GM12878 (cell line): Measurements from ENCODE around the gene PLP2. TPM values are rescaled to one million over a fixed set of nuclear protein-coding genes. Genes with fewer than 3 reads are reported as not detected.

ENCODE experiments used
- ATAC-seq: fragments of 200-7000 bp; cut with Tn5 transposase; 3 replicates; pipeline ENCODE4 v1.9.1; 2020; ENCODE audit warnings: mild to moderate bottlenecking, moderate library complexity
- BruUV-seq: library from RNA; stranded (reverse); fragments of 400-500 nt; replicated peaks from 2 replicates; lab custom pipeline; 2021; lab: Mats Ljungman, UMichigan
- CTCF ChIA-PET: fragments of 300-600 bp; sonication (Branson Sonifier 250); formaldehyde crosslinking; extraction: SDS; loops from one replicate; lab custom pipeline; 2021; ENCODE audit warnings: inconsistent platforms; lab: Yijun Ruan, JAX
- POLR2A ChIA-PET: fragments of 350-600 bp; formaldehyde crosslinking; extraction: SDS; loops from one replicate; lab custom pipeline; 2021; ENCODE audit warnings: inconsistent platforms; lab: Charles Lee
- RAD21 ChIA-PET: fragments of 300-600 bp; sonication (Branson Sonifier 250); formaldehyde crosslinking; loops from one replicate; lab custom pipeline; 2023; ENCODE audit warnings: antibody characterized with exemption; ENCODE audit not compliant: unreplicated experiment; lab: Charles Lee
- SMC1A ChIA-PET: fragments of 300-600 bp; sonication (Branson Sonifier 250); formaldehyde crosslinking; loops from one replicate; lab custom pipeline; 2023; ENCODE audit not compliant: unreplicated experiment, uncharacterized antibody; lab: Charles Lee
- DNase-seq: peaks from one replicate; pipeline ENCODE4 v3.0.0-alpha.2; 2011; ENCODE audit warnings: low read depth, low spot score
- FAIRE-seq: peaks from 3 replicates; lab custom pipeline; 2011; peaks lifted over from hg19 to GRCh38; lab: Jason Lieb, UNC
- H2AFZ ChIP-seq: 2 replicates; pipeline ENCODE4 v1.6.0; 2011; ENCODE audit warnings: low read depth, low read length, control low read depth; ENCODE audit not compliant: control insufficient read depth
- H3K27ac ChIP-seq: 2 replicates; pipeline ENCODE4 v1.5.1; 2011; ENCODE audit warnings: control low read depth; ENCODE audit not compliant: control insufficient read depth, insufficient read depth
- H3K27me3 ChIP-seq, 2 experiments: replicated peaks in 1 of 2; 2 replicates each; pipeline versions ENCODE4 v1.6.0 to v1.6.1; 2011; ENCODE audit warnings: low read length in 1 of 2; ENCODE audit not compliant: control insufficient read depth in 2 of 2, insufficient read depth in 2 of 2
- H3K36me3 ChIP-seq, 2 experiments: 2 replicates each; pipeline ENCODE4 v1.5.1; 2011; ENCODE audit warnings: low read length in 1 of 2; ENCODE audit not compliant: control insufficient read depth in 2 of 2, insufficient read depth in 2 of 2
- H3K4me1 ChIP-seq: 2 replicates; pipeline ENCODE4 v1.6.1; 2011; ENCODE audit warnings: mild to moderate bottlenecking, low read length, moderate library complexity, mixed read lengths; ENCODE audit not compliant: control insufficient read depth, insufficient read depth
- H3K4me2 ChIP-seq: 2 replicates; pipeline ENCODE4 v1.6.0; 2011; ENCODE audit warnings: control low read depth; ENCODE audit not compliant: control insufficient read depth, insufficient read depth
- H3K4me3 ChIP-seq: fragments of 200-600 bp; sonication (generic); 2 replicates; pipeline ENCODE4 v1.5.1; 2016
- H3K79me2 ChIP-seq: 2 replicates; pipeline ENCODE4 v1.6.0; 2011; ENCODE audit warnings: low read length; ENCODE audit not compliant: control insufficient read depth, insufficient read depth
- H3K9ac ChIP-seq: 2 replicates; pipeline ENCODE4 v1.8.0; 2011; ENCODE audit warnings: low read length, control low read depth, mixed read lengths; ENCODE audit not compliant: control insufficient read depth, insufficient read depth
- H3K9me3 ChIP-seq: replicated peaks from 3 replicates; pipeline ENCODE4 v1.5.1; 2011; ENCODE audit warnings: mild to moderate bottlenecking, low read length; ENCODE audit not compliant: control insufficient read depth, insufficient read depth
- H4K20me1 ChIP-seq: 2 replicates; pipeline ENCODE4 v1.6.0; 2011; ENCODE audit not compliant: control insufficient read depth, insufficient read depth
- BCL3 ChIP-seq: IDR thresholded peaks from 2 replicates; pipeline ENCODE4 v1.6.1; 2011; ENCODE audit warnings: borderline replicate concordance, low read depth, mild to moderate bottlenecking, moderate library complexity, low read length; ENCODE audit not compliant: insufficient read depth, poor library complexity, severe bottlenecking
- CEBPB ChIP-seq, 2 experiments: fragments of 150-350 bp in 1 of 2; IDR thresholded peaks; 2 replicates each; pipeline ENCODE4 v1.6.1; 2012 to 2014; ENCODE audit warnings: low read depth in 2 of 2, low read length in 2 of 2, borderline replicate concordance in 1 of 2, inconsistent platforms in 1 of 2
- CREB1 ChIP-seq: IDR thresholded peaks from 2 replicates; pipeline ENCODE4 v1.6.1; 2012; ENCODE audit warnings: low read depth, mild to moderate bottlenecking, inconsistent platforms
- IRF4 ChIP-seq: IDR thresholded peaks from 2 replicates; pipeline ENCODE4 v1.6.1; 2011; ENCODE audit warnings: low read depth, low read length
- NFYA ChIP-seq: IDR thresholded peaks from 2 replicates; pipeline ENCODE4 v1.6.1; 2011; ENCODE audit warnings: low read depth, mild to moderate bottlenecking, low read length, improper control_type of control experiment, borderline replicate concordance
- NR2C2 ChIP-seq: IDR thresholded peaks from 2 replicates; pipeline ENCODE4 v1.6.1; 2011; ENCODE audit warnings: borderline replicate concordance, low read depth; ENCODE audit not compliant: control insufficient read depth, insufficient read length
- RAD51 ChIP-seq: fragments of 450-650 bp; IDR thresholded peaks from 2 replicates; pipeline ENCODE4 v1.6.1; 2016; ENCODE audit warnings: moderate library complexity, mild to moderate bottlenecking, inconsistent platforms
- RELA ChIP-seq: fragments of 450-650 bp; IDR thresholded peaks from 2 replicates; pipeline ENCODE4 v1.8.0; 2014; ENCODE audit warnings: borderline replicate concordance; ENCODE audit not compliant: partially characterized antibody
- TCF7 ChIP-seq: IDR thresholded peaks from 2 replicates; pipeline ENCODE4 v1.6.1; 2014; ENCODE audit warnings: antibody characterized with exemption, borderline replicate concordance
- WGBS: methylation state at CpG from one replicate; pipeline ENCODE4 v1.1.6; 2016; ENCODE audit warnings: low lambda C conversion rate; ENCODE audit not compliant: insufficient replicate concordance, insufficient coverage; ENCODE audit errors: missing lambda C conversion rate; 5-methylcytosine and 5-hydroxymethylcytosine counted together
- in situ Hi-C: fragments of 300-500 bp; cut with MboI; formaldehyde crosslinking; loops from 9 replicates; pipeline ENCODE4 v1.14.3; 2018; ENCODE audit warnings: mixed read lengths
- intact Hi-C: fragments of 100-400 bp; cut with micrococcal nuclease; formaldehyde crosslinking; loops from one replicate; pipeline ENCODE4 v1.14.2; 2022; ENCODE audit not compliant: unreplicated experiment
- polyA plus RNA-seq, 11 experiments: library from polyadenylated mRNA; depleted of rRNA in 4 of 11; unstranded in 6 of 11; stranded (reverse) in 5 of 11; fragments of >200 nt; fragmentation: Nextera tagmentation in 4 of 11; fragmentation: Illumina TruSeq in 1 of 11; extraction: Ambion mirVana in 4 of 11; extraction: Trizol in 1 of 11; gene quantifications; 1 replicate in 1 of 11; 2 replicates in 10 of 11; pipeline versions ENCODE4 v1.2.1 to v1.2.3, GENCODE V29; 2011 to 2016; ENCODE audit warnings: inconsistent platforms in 2 of 11, missing spikeins in 2 of 11, low read depth in 1 of 11
- total RNA-seq, 4 experiments: library from RNA; depleted of rRNA in 3 of 4; stranded (reverse); fragments of >200 nt in 3 of 4; fragmentation: Illumina TruSeq in 1 of 4; extraction: Trizol in 1 of 4; gene quantifications; 2 replicates each; pipeline versions ENCODE4 v1.2.1 to v1.2.3, GENCODE V29; 2013 to 2021
- TF ChIP-seq, protein P1 (sequence below): IDR thresholded peaks from 2 replicates; pipeline ENCODE4 v1.6.1; 2012; ENCODE audit warnings: mild to moderate bottlenecking, low read depth, low read length
- TF ChIP-seq, protein P2 (sequence below): IDR thresholded peaks from 2 replicates; pipeline ENCODE4 v1.6.1; 2011; ENCODE audit warnings: low read depth, low read length, improper control_type of control experiment, borderline replicate concordance

PLP2 gene
- total and polyA plus RNA-seq, 10 of the 15 experiments (the other 5 are each of a cell fraction or from before 2014, with no cell fraction given) = 56.6 to 177 (median 99.3) TPM

DNA sequence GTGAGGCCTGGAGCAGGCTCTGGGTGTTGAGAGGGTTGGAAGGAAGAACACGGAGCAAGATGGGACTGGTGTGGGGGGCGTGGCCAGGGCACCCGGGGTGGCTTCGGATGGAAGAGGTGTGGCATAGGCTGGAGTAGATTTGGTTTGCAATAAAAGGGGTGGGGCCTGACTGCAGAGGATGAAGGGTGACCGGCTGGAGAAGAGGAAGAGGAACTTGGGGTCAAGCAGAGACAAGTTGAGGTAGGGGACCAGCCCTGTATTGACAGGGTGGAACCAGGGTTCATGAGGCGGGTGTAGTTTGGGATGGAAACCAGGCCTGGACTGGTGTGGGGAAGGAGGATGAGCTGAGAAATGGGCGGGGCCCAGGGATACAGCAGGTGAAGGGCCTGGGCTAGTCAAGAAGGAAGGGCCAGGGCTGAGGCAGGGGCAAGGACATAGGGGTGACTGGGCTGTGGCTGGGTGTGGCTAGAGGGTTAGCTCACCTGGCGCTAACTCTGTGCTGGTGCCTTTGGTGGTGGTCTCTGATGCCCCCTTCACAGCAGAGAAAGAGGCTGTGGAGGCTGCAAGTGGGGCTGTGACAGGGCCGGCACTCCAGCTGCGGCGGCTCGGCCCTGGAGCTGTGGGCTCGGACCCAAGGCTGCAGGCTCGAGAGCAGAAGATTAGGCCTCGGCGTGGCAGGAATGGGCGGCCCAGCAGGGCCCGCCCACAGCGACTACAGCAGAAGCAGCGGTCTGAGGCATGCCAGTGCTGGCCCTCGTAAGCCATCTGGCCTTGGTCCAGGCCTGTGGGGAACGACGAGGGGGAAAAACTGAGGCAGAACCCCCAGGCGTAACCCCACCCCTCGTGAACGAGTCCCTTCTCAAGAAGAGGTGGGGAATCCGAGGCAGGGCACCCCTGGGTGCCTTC, 5.0 kb downstream of the PLP2 start:
- no peak overlapping the region for H3K9ac ChIP-seq
- H3K4me3 ChIP-seq = no peak overlapping the region
- H3K36me3 ChIP-seq = no peaks in the 10 kb centered on the region; a peak in 3 of 4 replicates
- H3K4me1 ChIP-seq = peaks cover 5% of the 10 kb centered on the region; the same call in 1 of the 2 replicates
- ChIA-PET SMC1A (no interaction called here), CTCF (interaction anchor here (1.0 to 1.1 kb wide), 2 partner anchors 8 to 21 kb away, joined by 3 to 4 read pairs; no protein-coding TSS in a partner anchor), RAD21 (interaction anchor here (1.0 kb wide), 1 partner anchor 34 kb away, joined by 4 read pairs; no protein-coding TSS in a partner anchor), POLR2A (interaction anchor here (0.6 to 0.9 kb wide), 2 partner anchors 9 to 1832 kb away, joined by 3 read pairs; no protein-coding TSS in a partner anchor)
- no TSS peak for BruUV-seq
- FAIRE-seq (no peak), ATAC-seq (no peak), DNase-seq (no peak)
- H3K27me3 ChIP-seq = no peaks in the 10 kb centered on the region
- intact Hi-C loops (no loop called here), in situ Hi-C loops (no loop called here)
- no peak overlapping the region for H2AFZ ChIP-seq
- peaks cover 6% of the 10 kb centered on the region for H3K79me2 ChIP-seq
- 66% methylated on average over 27 of the region's 27 CpGs for WGBS
- no peak overlapping the region for H3K4me2 ChIP-seq
- no peaks in the 10 kb centered on the region; the same call in 2 of the 3 replicates for H3K9me3 ChIP-seq
- H4K20me1 ChIP-seq = no peaks in the 10 kb centered on the region
- no peak overlapping the region for H3K27ac ChIP-seq
- TF ChIP-seq RELA (no peak), NR2C2 (no peak), RAD51 (no peak), CEBPB (IDR thresholded peaks at IDR 0.05; ENCODE audit: borderline replicate concordance in 1 of 2, low read depth in 2 of 2, low read length in 2 of 2) (no peak), BCL3 (no peak), NFYA (no peak), TCF7 (no peak), IRF4 (no peak), CREB1 (no peak)
- TF ChIP-seq, protein P1, sequence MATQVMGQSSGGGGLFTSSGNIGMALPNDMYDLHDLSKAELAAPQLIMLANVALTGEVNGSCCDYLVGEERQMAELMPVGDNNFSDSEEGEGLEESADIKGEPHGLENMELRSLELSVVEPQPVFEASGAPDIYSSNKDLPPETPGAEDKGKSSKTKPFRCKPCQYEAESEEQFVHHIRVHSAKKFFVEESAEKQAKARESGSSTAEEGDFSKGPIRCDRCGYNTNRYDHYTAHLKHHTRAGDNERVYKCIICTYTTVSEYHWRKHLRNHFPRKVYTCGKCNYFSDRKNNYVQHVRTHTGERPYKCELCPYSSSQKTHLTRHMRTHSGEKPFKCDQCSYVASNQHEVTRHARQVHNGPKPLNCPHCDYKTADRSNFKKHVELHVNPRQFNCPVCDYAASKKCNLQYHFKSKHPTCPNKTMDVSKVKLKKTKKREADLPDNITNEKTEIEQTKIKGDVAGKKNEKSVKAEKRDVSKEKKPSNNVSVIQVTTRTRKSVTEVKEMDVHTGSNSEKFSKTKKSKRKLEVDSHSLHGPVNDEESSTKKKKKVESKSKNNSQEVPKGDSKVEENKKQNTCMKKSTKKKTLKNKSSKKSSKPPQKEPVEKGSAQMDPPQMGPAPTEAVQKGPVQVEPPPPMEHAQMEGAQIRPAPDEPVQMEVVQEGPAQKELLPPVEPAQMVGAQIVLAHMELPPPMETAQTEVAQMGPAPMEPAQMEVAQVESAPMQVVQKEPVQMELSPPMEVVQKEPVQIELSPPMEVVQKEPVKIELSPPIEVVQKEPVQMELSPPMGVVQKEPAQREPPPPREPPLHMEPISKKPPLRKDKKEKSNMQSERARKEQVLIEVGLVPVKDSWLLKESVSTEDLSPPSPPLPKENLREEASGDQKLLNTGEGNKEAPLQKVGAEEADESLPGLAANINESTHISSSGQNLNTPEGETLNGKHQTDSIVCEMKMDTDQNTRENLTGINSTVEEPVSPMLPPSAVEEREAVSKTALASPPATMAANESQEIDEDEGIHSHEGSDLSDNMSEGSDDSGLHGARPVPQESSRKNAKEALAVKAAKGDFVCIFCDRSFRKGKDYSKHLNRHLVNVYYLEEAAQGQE = no peak
- TF ChIP-seq, protein P2, sequence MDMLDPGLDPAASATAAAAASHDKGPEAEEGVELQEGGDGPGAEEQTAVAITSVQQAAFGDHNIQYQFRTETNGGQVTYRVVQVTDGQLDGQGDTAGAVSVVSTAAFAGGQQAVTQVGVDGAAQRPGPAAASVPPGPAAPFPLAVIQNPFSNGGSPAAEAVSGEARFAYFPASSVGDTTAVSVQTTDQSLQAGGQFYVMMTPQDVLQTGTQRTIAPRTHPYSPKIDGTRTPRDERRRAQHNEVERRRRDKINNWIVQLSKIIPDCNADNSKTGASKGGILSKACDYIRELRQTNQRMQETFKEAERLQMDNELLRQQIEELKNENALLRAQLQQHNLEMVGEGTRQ = no peak
